PC-9 (cell line): ENCODE results near the gene VPS36. TPM values are rescaled to one million over a fixed set of nuclear protein-coding genes. Genes with fewer than 3 reads are reported as not detected.

ENCODE experiments used
- BruUV-seq: library from RNA; stranded (reverse); fragments of 400-500 nt; replicated peaks from 2 replicates; lab custom pipeline; 2021; lab: Mats Ljungman, UMichigan
- CTCF ChIA-PET: fragments of 300-600 bp; sonication (Branson Sonifier 250); formaldehyde crosslinking; loops from one replicate; lab custom pipeline; 2022; ENCODE audit warnings: antibody characterized with exemption; lab: Charles Lee
- POLR2A ChIA-PET: fragments of 300-600 bp; sonication (Branson Sonifier 250); formaldehyde crosslinking; loops from one replicate; lab custom pipeline; 2022; ENCODE audit warnings: antibody characterized with exemption; ENCODE audit not compliant: unreplicated experiment; lab: Charles Lee
- DNase-seq, 2 experiments: peaks; one replicate each; pipeline versions ENCODE4 v3.0.0 to v3.0.0-alpha.2; 2015 to 2022; ENCODE audit warnings: mixed read lengths in 1 of 2
- H2AFZ ChIP-seq: fragments of 200-600 bp; sonication (generic); 2 replicates; pipeline ENCODE4 v1.8.1; 2017; ENCODE audit warnings: antibody characterized with exemption
- H3F3A ChIP-seq: fragments of 200-600 bp; sonication (generic); 2 replicates; pipeline ENCODE4 v1.8.1; 2017; ENCODE audit warnings: antibody characterized with exemption, mild to moderate bottlenecking, low read depth; ENCODE audit not compliant: insufficient read depth
- H3K27ac ChIP-seq: fragments of 200-600 bp; sonication (generic); 2 replicates; pipeline ENCODE4 v1.6.1; 2016; ENCODE audit warnings: mixed run types
- H3K27me3 ChIP-seq: fragments of 200-600 bp; sonication (generic); 2 replicates; pipeline ENCODE4 v1.6.1; 2016; ENCODE audit warnings: low read depth, mixed run types; ENCODE audit not compliant: insufficient read depth
- H3K36me3 ChIP-seq: fragments of 200-600 bp; sonication (generic); 2 replicates; pipeline ENCODE4 v1.6.1; 2016; ENCODE audit warnings: low read depth, mixed run types
- H3K4me1 ChIP-seq: fragments of 200-600 bp; sonication (generic); replicated peaks from 2 replicates; pipeline ENCODE4 v1.6.1; 2016; ENCODE audit warnings: mixed run types; ENCODE audit not compliant: insufficient read depth
- H3K4me2 ChIP-seq: fragments of 200-600 bp; sonication (generic); 2 replicates; pipeline ENCODE4 v1.6.1; 2017; ENCODE audit warnings: mixed run types
- H3K4me3 ChIP-seq: fragments of 200-600 bp; sonication (generic); 2 replicates; pipeline ENCODE4 v1.6.1; 2016; ENCODE audit warnings: mixed run types
- H3K79me2 ChIP-seq: fragments of 200-600 bp; sonication (generic); 2 replicates; pipeline ENCODE4 v1.6.1; 2017; ENCODE audit warnings: low read depth, mixed run types
- H3K9me2 ChIP-seq: fragments of 200-600 bp; sonication (generic); 2 replicates; pipeline ENCODE4 v1.8.1; 2017; ENCODE audit warnings: mild to moderate bottlenecking; ENCODE audit not compliant: insufficient read depth
- H3K9me3 ChIP-seq: fragments of 200-600 bp; sonication (generic); 2 replicates; pipeline ENCODE4 v1.8.1; 2016; ENCODE audit warnings: low read depth; ENCODE audit not compliant: insufficient read depth
- H4K20me1 ChIP-seq: fragments of 200-600 bp; sonication (generic); 2 replicates; pipeline ENCODE4 v1.8.1; 2017; ENCODE audit not compliant: insufficient read depth
- EZH2 ChIP-seq: fragments of 200-600 bp; sonication (generic); IDR thresholded peaks from 2 replicates; pipeline ENCODE4 v1.8.0; 2017; ENCODE audit warnings: antibody characterized with exemption, low read depth
- intact Hi-C: fragments of 100-400 bp; cut with micrococcal nuclease; formaldehyde crosslinking; loops from one replicate; pipeline ENCODE4 v1.10.0; 2022; ENCODE audit not compliant: unreplicated experiment
- total RNA-seq: library from RNA; stranded (reverse); gene quantifications from 2 replicates; pipeline ENCODE4 v1.2.3, GENCODE V29; 2021
- TF ChIP-seq, protein P1 (sequence below): fragments of 200-600 bp; sonication (generic); conservative IDR thresholded peaks from 2 replicates; pipeline ENCODE4 v1.6.1; 2017; ENCODE audit warnings: mixed run types, antibody characterized with exemption, mild to moderate bottlenecking, moderate library complexity

The VPS36 gene
- total RNA-seq, 1 experiment from 2014 or later = 31.6 TPM

DNA sequence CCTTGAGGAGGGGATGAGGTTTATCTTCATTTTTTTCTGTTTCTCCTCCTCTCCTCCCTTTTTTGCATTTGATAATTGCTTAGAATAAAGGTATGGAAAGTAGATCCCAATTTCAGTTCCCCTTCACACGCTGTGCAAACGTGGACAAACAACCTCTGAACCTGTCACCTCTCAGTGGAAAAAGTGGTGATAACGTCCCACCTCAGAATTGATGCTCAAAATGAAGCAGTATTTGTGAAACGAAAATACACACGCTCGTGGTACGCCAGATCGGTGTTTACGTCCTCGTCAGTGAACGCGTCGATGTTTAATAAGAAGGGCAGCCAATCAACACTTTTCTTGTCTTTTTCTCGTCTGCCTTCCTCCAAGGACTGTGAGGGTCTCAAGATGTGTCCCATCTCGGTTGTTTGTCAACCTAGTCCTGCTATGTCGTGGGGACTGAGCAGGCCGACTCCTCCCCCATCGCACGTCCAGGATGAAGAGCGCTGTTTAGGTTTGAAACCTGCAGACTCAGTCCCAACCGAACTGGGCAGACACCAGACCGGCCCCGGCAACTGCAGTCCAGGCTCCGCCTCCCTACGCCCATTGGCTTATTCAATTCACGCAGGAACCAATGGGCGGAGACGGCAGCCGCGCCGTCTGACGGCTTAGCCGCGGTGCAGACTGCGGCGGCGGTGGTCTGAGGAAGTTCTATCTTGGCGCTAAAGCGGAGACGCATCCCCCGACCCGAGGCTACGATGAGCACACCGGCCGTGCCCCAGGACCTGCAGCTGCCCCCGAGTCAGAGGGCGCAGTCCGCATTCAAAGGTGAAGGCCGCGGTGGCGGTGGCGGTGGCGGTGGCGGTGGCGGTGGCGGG, 4.6 kb upstream of the VPS36 start, which contains the start of gene CKAP2:
TSS of gene CKAP2 (plus strand) at position 659 of the 857 bp plus-strand sequence. CDS start at position 738, 79 bp downstream.
- H3F3A ChIP-seq = no peaks in the 10 kb centered on the region; the same call in none of the 2 replicates
- peak within 1 kb of the TSS; percentile 85 for H3K4me3 ChIP-seq
- no peak for TF ChIP-seq EZH2
- TF ChIP-seq, protein P1, sequence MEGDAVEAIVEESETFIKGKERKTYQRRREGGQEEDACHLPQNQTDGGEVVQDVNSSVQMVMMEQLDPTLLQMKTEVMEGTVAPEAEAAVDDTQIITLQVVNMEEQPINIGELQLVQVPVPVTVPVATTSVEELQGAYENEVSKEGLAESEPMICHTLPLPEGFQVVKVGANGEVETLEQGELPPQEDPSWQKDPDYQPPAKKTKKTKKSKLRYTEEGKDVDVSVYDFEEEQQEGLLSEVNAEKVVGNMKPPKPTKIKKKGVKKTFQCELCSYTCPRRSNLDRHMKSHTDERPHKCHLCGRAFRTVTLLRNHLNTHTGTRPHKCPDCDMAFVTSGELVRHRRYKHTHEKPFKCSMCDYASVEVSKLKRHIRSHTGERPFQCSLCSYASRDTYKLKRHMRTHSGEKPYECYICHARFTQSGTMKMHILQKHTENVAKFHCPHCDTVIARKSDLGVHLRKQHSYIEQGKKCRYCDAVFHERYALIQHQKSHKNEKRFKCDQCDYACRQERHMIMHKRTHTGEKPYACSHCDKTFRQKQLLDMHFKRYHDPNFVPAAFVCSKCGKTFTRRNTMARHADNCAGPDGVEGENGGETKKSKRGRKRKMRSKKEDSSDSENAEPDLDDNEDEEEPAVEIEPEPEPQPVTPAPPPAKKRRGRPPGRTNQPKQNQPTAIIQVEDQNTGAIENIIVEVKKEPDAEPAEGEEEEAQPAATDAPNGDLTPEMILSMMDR = no peak
- intact Hi-C loops = loop anchor here (2.0 to 10.0 kb wide), 7 partner anchors 200 to 653 kb away; partner anchors contain the start of genes ALG11, ATP7B, DHRS12 and NEK5
- peak within 1 kb of the TSS; percentile 78 for H3K4me2 ChIP-seq
- no peaks in the 10 kb centered on the region for H3K9me2 ChIP-seq
- H3K27ac ChIP-seq = peak within 1 kb of the TSS; percentile 44
- H3K79me2 ChIP-seq = peaks cover 45% of the 10 kb centered on the region
- peak within 1 kb of the TSS; percentile 90 for H2AFZ ChIP-seq
- no peaks in the 10 kb centered on the region for H3K9me3 ChIP-seq
- peaks cover 6% of the 10 kb centered on the region; the same call in 1 of the 2 replicates for H3K36me3 ChIP-seq
- H3K4me1 ChIP-seq = peaks cover 35% of the 10 kb centered on the region
- H3K27me3 ChIP-seq = no peaks in the 10 kb centered on the region
- TSS peak; percentile 84 for BruUV-seq
- ChIA-PET CTCF (interaction anchor here (0.6 kb wide), 1 partner anchor 1001 kb away, joined by 4 read pairs; no protein-coding TSS in a partner anchor), POLR2A (no interaction called here)
- no peaks in the 10 kb centered on the region for H4K20me1 ChIP-seq
- DNase-seq = peak; percentile 86 to 93

DNA sequence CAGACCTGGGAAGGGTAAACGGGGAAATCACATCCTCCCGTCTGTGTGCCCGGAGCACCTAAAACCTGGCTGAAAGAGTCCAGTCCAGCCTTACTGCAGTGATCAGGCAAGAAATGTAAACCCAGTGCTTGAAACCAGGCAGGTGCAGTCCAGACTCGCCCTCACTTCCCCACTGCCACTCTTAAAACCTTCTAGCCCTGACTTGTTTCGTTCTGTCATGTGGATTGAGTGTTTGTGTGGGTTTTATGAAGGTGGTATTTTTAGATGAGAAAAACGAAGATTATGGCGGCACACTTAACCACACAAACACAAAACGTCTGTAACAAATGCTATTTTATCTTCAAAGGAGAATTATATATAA, 4.0 kb upstream of the VPS36 start:
- H3K27me3 ChIP-seq = no peaks in the 10 kb centered on the region
- BruUV-seq = no TSS peak
- peaks cover 6% of the 10 kb centered on the region; the same call in 1 of the 2 replicates for H3K36me3 ChIP-seq
- H3K79me2 ChIP-seq = peaks cover 44% of the 10 kb centered on the region
- peak overlapping the region; percentile 25 for H3K27ac ChIP-seq
- DNase-seq = no peak
- H2AFZ ChIP-seq = peak overlapping the region; percentile 90
- peak overlapping the region; percentile 85 for H3K4me3 ChIP-seq
- intact Hi-C loops = loop anchor here (2.0 to 10.0 kb wide), 7 partner anchors 200 to 652 kb away; partner anchors contain the start of genes ALG11, ATP7B, DHRS12 and NEK5
- TF ChIP-seq, protein P1 = no peak
- TF ChIP-seq EZH2 = no peak
- H4K20me1 ChIP-seq = no peaks in the 10 kb centered on the region
- POLR2A ChIA-PET = no interaction called here
- peaks cover 35% of the 10 kb centered on the region for H3K4me1 ChIP-seq
- H3K4me2 ChIP-seq = peak overlapping the region; percentile 78
- no peaks in the 10 kb centered on the region for H3K9me3 ChIP-seq
- CTCF ChIA-PET = no interaction called here
- no peaks in the 10 kb centered on the region; the same call in none of the 2 replicates for H3F3A ChIP-seq
- no peaks in the 10 kb centered on the region for H3K9me2 ChIP-seq

DNA sequence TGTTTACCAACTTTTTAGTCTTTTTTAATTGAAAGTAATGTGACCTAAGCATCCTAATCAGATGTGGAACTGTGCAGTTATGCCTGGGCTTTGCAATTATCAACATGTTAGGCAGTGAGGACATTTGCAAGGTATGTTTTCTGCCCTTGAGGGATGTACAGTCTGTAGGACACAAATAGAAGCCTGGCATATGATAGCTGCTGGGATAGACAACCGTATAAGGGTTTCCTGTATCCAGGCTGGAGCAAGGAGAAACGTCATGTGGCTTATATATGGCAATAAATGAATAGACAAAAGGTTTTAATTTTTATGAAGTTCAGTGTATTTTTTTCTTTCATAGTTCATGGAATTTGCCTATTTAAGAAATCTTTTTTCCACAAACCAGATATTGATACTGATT, 2.0 kb upstream of the VPS36 start:
- Histone ChIP-seq H3K4me3 (no peak overlapping the region), H3K27me3 (no peaks in the 10 kb centered on the region), H3K79me2 (peaks cover 47% of the 10 kb centered on the region), H2AFZ (no peak overlapping the region), H4K20me1 (no peaks in the 10 kb centered on the region), H3K9me3 (no peaks in the 10 kb centered on the region), H3K4me2 (no peak overlapping the region), H3F3A (no peaks in the 10 kb centered on the region; the same call in none of the 2 replicates), H3K36me3 (no peaks in the 10 kb centered on the region; the same call in 1 of the 2 replicates), H3K9me2 (no peaks in the 10 kb centered on the region), H3K4me1 (peaks cover 49% of the 10 kb centered on the region), H3K27ac (no peak overlapping the region)
- BruUV-seq = no TSS peak
- ChIA-PET CTCF (no interaction called here), POLR2A (no interaction called here)
- intact Hi-C loops = loop anchor here (5.0 to 10.0 kb wide), 6 partner anchors 202 to 650 kb away; partner anchors contain the start of genes ALG11, ATP7B, DHRS12 and NEK5
- no peak for DNase-seq
- TF ChIP-seq EZH2 = no peak
- TF ChIP-seq, protein P1 = no peak
